T-cell (primary cell): ENCODE results near the gene CXXC5. TPM values are rescaled to one million over a fixed set of nuclear protein-coding genes. Genes with fewer than 3 reads are reported as not detected.

ENCODE experiments used
- ATAC-seq, 4 experiments: fragments of 200-7000 bp in 3 of 4; fragments of 150-1000 bp in 1 of 4; cut with Tn5 transposase; replicated peaks in 1 of 4; 1 replicate in 3 of 4; 2 replicates in 1 of 4; pipeline ENCODE4 v1.10.0; 2021; ENCODE audit warnings: moderate library complexity in 3 of 4, mild to moderate bottlenecking in 2 of 4, moderate number of reproducible peaks in 1 of 4
- CTCF ChIA-PET, 2 donors: fragments of 300-600 bp; sonication (Branson Sonifier 250); formaldehyde crosslinking; loops; one replicate each; lab custom pipeline; 2022; ENCODE audit warnings: antibody characterized with exemption in 2 of 2; lab: Charles Lee
- POLR2A ChIA-PET, 2 donors: fragments of 300-600 bp; sonication (Branson Sonifier 250); formaldehyde crosslinking; loops; one replicate each; lab custom pipeline; 2022; ENCODE audit warnings: antibody characterized with exemption in 2 of 2; lab: Charles Lee
- DNase-seq, 35 experiments: peaks; one replicate each; pipeline versions ENCODE4 v3.0.0 to v3.0.0-alpha.2; 2013 to 2023
- H3K27ac ChIP-seq: one replicate; pipeline ENCODE4 v1.5.1; 2013; ENCODE audit warnings: low read length
- H3K27me3 ChIP-seq, 2 experiments: replicated peaks in 1 of 2; 1 replicate in 1 of 2; 2 replicates in 1 of 2; pipeline versions ENCODE4 v1.6.1 to v1.7.0; 2013; ENCODE audit warnings: low read length in 1 of 2, mixed read lengths in 1 of 2; ENCODE audit not compliant: control insufficient read depth in 2 of 2, insufficient read depth in 2 of 2; ENCODE audit errors: extremely low read depth in 1 of 2
- H3K36me3 ChIP-seq, 2 donors: 1 replicate in 1 of 2; 2 replicates in 1 of 2; pipeline versions ENCODE4 v1.6.1 to v1.7.0; 2013; ENCODE audit warnings: low read length in 1 of 2; ENCODE audit not compliant: control insufficient read depth in 2 of 2, insufficient read depth in 1 of 2; ENCODE audit errors: extremely low read depth in 1 of 2
- H3K4me1 ChIP-seq, 2 experiments: 1 replicate in 1 of 2; 2 replicates in 1 of 2; pipeline versions ENCODE4 v1.6.1 to v1.7.0; 2013; ENCODE audit warnings: low read length in 2 of 2, mixed read lengths in 1 of 2; ENCODE audit not compliant: insufficient read depth in 2 of 2, control insufficient read depth in 1 of 2; ENCODE audit errors: extremely low read depth in 1 of 2
- H3K4me3 ChIP-seq, 2 donors: 1 replicate in 1 of 2; 2 replicates in 1 of 2; pipeline versions ENCODE4 v1.5.1 to v1.7.0; 2013; ENCODE audit warnings: mild to moderate bottlenecking in 2 of 2, low read length in 1 of 2, moderate library complexity in 1 of 2; ENCODE audit not compliant: control insufficient read depth in 1 of 2; ENCODE audit errors: extremely low read depth in 1 of 2
- H3K9me3 ChIP-seq: 2 replicates; pipeline ENCODE4 v1.7.0; 2013
- H3K27ac Mint-ChIP-seq, 2 donors: one replicate each; pipeline ENCODE4 v1.8.0; 2020 to 2021; ENCODE audit warnings: mild to moderate bottlenecking in 2 of 2, mixed read lengths in 2 of 2
- H3K27me3 Mint-ChIP-seq, 2 donors: one replicate each; pipeline ENCODE4 v1.8.0; 2021 to 2022; ENCODE audit warnings: mixed read lengths in 2 of 2
- H3K36me3 Mint-ChIP-seq: one replicate; pipeline ENCODE4 v1.8.0; 2021; ENCODE audit warnings: mixed read lengths
- H3K4me1 Mint-ChIP-seq, 3 donors: one replicate each; pipeline ENCODE4 v1.8.0; 2020 to 2022; ENCODE audit warnings: mixed read lengths in 3 of 3, mild to moderate bottlenecking in 1 of 3
- H3K4me3 Mint-ChIP-seq, 3 donors: one replicate each; pipeline ENCODE4 v1.8.0; 2020 to 2022; ENCODE audit warnings: mild to moderate bottlenecking in 3 of 3, mixed read lengths in 3 of 3, moderate library complexity in 3 of 3
- H3K9me3 Mint-ChIP-seq, 3 donors: one replicate each; pipeline ENCODE4 v1.8.0; 2020 to 2022; ENCODE audit warnings: mixed read lengths in 3 of 3
- WGBS: methylation state at CpG from one replicate; pipeline ENCODE4 v1.1.5; 2013; ENCODE audit warnings: missing lambda C conversion rate; ENCODE audit not compliant: insufficient coverage; 5-methylcytosine and 5-hydroxymethylcytosine counted together
- total RNA-seq, 35 experiments: library from RNA in 6 of 35; stranded (reverse) in 6 of 35; fragments of 120-200 nt in 1 of 35; gene quantifications; one replicate each; pipeline versions ENCODE4 v1.2.1 to v1.2.4 and lab custom pipeline; 2013 to 2026

Gene CXXC5
- total RNA-seq, 5 donors from 2014 or later (not counting 1 experiment from before 2014, with no cell fraction given): 5.1 to 7.6 (median 6.2) TPM

GRCh38 chr5:139642891-139643871, 5.0 kb upstream of the CXXC5 start:
- peaks cover 5 to 15% of the 10 kb centered on the region in 2 donors for H3K27me3 Mint-ChIP-seq
- no peak overlapping the region for H3K4me3 Mint-ChIP-seq
- ATAC-seq: no peak
- peaks cover 14 to 34% (median 30%) of the 10 kb centered on the region in 3 donors for H3K4me1 Mint-ChIP-seq
- ChIA-PET POLR2A (no interaction called here), CTCF (interaction anchor here (0.9 to 1.2 kb wide), 2 partner anchors 9 to 10 kb away, joined by 3 to 6 read pairs; no protein-coding TSS in a partner anchor)
- no peaks in the 10 kb centered on the region for H3K36me3 Mint-ChIP-seq
- DNase-seq: peak in 1 of 35 experiments; percentile 11
- Histone ChIP-seq H3K9me3 (no peaks in the 10 kb centered on the region), H3K4me3 (no peak overlapping the region), H3K36me3 (no peaks in the 10 kb centered on the region), H3K4me1 (peaks cover 2 to 26% of the 10 kb centered on the region in 2 experiments), H3K27me3 (peaks cover 0 to 17% of the 10 kb centered on the region in 2 experiments), H3K27ac (no peak overlapping the region)
- H3K27ac Mint-ChIP-seq: peak overlapping the region in 1 of 2 donors; percentile 34
- 79% methylated on average over 8 of the region's 16 CpGs for WGBS
- H3K9me3 Mint-ChIP-seq: no peaks in the 10 kb centered on the region

- ChIA-PET POLR2A (no interaction called here), CTCF (interaction anchor here in 1 of 2 donors (1.2 kb wide), 1 partner anchor 10 kb away, joined by 6 read pairs; no protein-coding TSS in a partner anchor)
- Mint-ChIP-seq H3K9me3 (no peaks in the 10 kb centered on the region), H3K36me3 (no peaks in the 10 kb centered on the region), H3K27me3 (peaks cover 5 to 15% of the 10 kb centered on the region in 2 donors), H3K4me3 (no peak overlapping the region), H3K27ac (peak overlapping the region in 1 of 2 donors; percentile 55), H3K4me1 (peaks cover 5 to 27% (median 24%) of the 10 kb centered on the region in 3 donors)
- 98% methylated on average over 4 of the region's 5 CpGs for WGBS
- Histone ChIP-seq H3K9me3 (no peaks in the 10 kb centered on the region), H3K4me3 (no peak overlapping the region), H3K27ac (no peak overlapping the region), H3K36me3 (no peaks in the 10 kb centered on the region), H3K27me3 (peaks cover 0 to 21% of the 10 kb centered on the region in 2 experiments), H3K4me1 (peaks cover 2 to 21% of the 10 kb centered on the region in 2 experiments)
- no peak for DNase-seq
- ATAC-seq: no peak
Measured at GRCh38 chr5:139644001-139644456, 4.1 kb upstream of the CXXC5 start.

- H3K4me1 ChIP-seq: peaks cover 2 to 27% of the 10 kb centered on the region in 2 experiments
- no peaks in the 10 kb centered on the region for H3K9me3 Mint-ChIP-seq
- peaks cover 10 to 31% (median 23%) of the 10 kb centered on the region in 3 donors for H3K4me1 Mint-ChIP-seq
- peak overlapping the region in 1 of 2 donors; percentile 55 for H3K27ac Mint-ChIP-seq
- no peak overlapping the region for H3K27ac ChIP-seq
- no CpG with 5 or more reads among the region's 3 CpGs for WGBS
- H3K27me3 Mint-ChIP-seq: peaks cover 9 to 21% of the 10 kb centered on the region in 2 donors
- H3K27me3 ChIP-seq: peaks cover 0 to 29% of the 10 kb centered on the region in 2 experiments
- no peaks in the 10 kb centered on the region for H3K36me3 Mint-ChIP-seq
- no peaks in the 10 kb centered on the region for H3K9me3 ChIP-seq
- H3K36me3 ChIP-seq: no peaks in the 10 kb centered on the region
- ATAC-seq: no peak
- POLR2A ChIA-PET: interaction anchor here in 1 of 2 donors (0.6 kb wide), 1 partner anchor 471 kb away, joined by 3 read pairs; no protein-coding TSS in a partner anchor
- no peak for DNase-seq
- no peak overlapping the region for H3K4me3 Mint-ChIP-seq
- CTCF ChIA-PET: interaction anchor here in 1 of 2 donors (1.3 kb wide), 1 partner anchor 10 kb away, joined by 3 read pairs; no protein-coding TSS in a partner anchor
- H3K4me3 ChIP-seq: no peak overlapping the region
Measured at GRCh38 chr5:139644646-139645429, 3.3 kb upstream of the CXXC5 start.

GRCh38 chr5:139645430-139645871, 2.7 kb upstream of the CXXC5 start:
- CTCF ChIA-PET: interaction anchor here in 1 of 2 donors (1.3 kb wide), 1 partner anchor 11 kb away, joined by 3 read pairs; no protein-coding TSS in a partner anchor
- ATAC-seq (no peak), DNase-seq (no peak)
- Mint-ChIP-seq H3K36me3 (no peaks in the 10 kb centered on the region), H3K27me3 (peaks cover 11 to 26% of the 10 kb centered on the region in 2 donors), H3K9me3 (no peaks in the 10 kb centered on the region), H3K4me3 (no peak overlapping the region), H3K4me1 (peaks cover 12 to 35% (median 27%) of the 10 kb centered on the region in 3 donors), H3K27ac (no peak overlapping the region)
- H3K4me3 ChIP-seq: no peak overlapping the region
- H3K9me3 ChIP-seq: no peaks in the 10 kb centered on the region
- peaks cover 2 to 33% of the 10 kb centered on the region in 2 experiments for H3K4me1 ChIP-seq
- no peak overlapping the region for H3K27ac ChIP-seq
- peaks cover 0 to 35% of the 10 kb centered on the region in 2 experiments for H3K27me3 ChIP-seq
- no peaks in the 10 kb centered on the region for H3K36me3 ChIP-seq
- POLR2A ChIA-PET: interaction anchor here in 1 of 2 donors (0.6 kb wide), 1 partner anchor 471 kb away, joined by 3 read pairs; no protein-coding TSS in a partner anchor
- WGBS: no CpG with 5 or more reads among the region's 3 CpGs

- H3K36me3 ChIP-seq: no peaks in the 10 kb centered on the region
- WGBS: 100% methylated on average over 2 of the region's 3 CpGs
- ChIA-PET POLR2A (no interaction called here), CTCF (no interaction called here)
- no peak overlapping the region for H3K27ac ChIP-seq
- peaks cover 12 to 41% (median 31%) of the 10 kb centered on the region in 3 donors for H3K4me1 Mint-ChIP-seq
- H3K4me3 Mint-ChIP-seq: peak overlapping the region in 1 of 3 donors; percentile 93
- peaks cover 0 to 42% of the 10 kb centered on the region in 2 experiments for H3K27me3 ChIP-seq
- peaks cover 11 to 33% of the 10 kb centered on the region in 2 donors for H3K27me3 Mint-ChIP-seq
- H3K9me3 ChIP-seq: no peaks in the 10 kb centered on the region
- ATAC-seq: no peak
- no peak overlapping the region for H3K27ac Mint-ChIP-seq
- no peak overlapping the region for H3K4me3 ChIP-seq
- H3K9me3 Mint-ChIP-seq: no peaks in the 10 kb centered on the region
- H3K4me1 ChIP-seq: peaks cover 5 to 40% of the 10 kb centered on the region in 2 experiments
- no peaks in the 10 kb centered on the region for H3K36me3 Mint-ChIP-seq
- DNase-seq: no peak
Measured at GRCh38 chr5:139646111-139646510, 2.0 kb upstream of the CXXC5 start.
